NCI-H510A (cell line): ENCODE measurements around the gene MEMO1.
"Not testable (repeated sequence)": the region's sequence is repeated elsewhere in the genome, so short reads cannot be mapped to it uniquely, and the experiment has no call there.

Experiments used
- DNase-seq: peaks from one replicate; lab custom pipeline; 2025; lab: John Stamatoyannopoulos, UW

The MEMO1 gene

DNA sequence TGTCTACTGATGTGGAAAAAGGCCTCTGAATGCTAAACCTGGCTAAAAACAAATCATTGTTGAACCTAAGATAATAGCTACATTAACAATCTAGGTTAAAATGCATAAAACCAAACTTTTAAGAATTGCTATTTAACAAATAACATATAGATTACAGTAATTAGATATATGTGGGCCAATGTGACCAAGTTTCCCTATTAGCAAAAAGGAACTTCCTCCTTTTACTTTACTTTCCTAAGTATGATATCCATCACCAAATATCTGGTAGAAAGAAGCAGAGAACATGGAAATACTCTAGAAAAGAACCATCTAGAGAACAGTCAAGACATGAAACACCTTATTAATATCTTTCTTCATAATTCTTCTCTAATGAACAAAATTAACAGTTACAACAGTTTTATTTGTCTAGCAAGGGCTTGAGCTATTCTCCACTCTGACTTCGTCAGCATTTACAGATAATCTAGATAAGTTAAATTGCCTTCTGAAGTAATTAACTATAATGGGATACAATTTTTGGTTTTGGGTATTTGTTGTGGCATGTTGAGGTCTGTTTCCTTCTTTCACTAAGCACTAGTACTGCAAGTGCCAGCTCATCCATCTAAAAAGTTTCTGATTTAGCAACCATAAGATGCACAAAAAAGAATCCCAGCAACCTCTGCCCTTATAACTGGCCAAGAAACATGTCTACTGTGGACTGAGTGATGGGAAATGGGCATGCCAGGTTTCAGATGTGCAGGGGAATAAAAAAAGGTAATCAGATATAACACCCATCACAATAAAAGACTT is 53.3 kb downstream of the MEMO1 start:
- no peak for DNase-seq

DNA sequence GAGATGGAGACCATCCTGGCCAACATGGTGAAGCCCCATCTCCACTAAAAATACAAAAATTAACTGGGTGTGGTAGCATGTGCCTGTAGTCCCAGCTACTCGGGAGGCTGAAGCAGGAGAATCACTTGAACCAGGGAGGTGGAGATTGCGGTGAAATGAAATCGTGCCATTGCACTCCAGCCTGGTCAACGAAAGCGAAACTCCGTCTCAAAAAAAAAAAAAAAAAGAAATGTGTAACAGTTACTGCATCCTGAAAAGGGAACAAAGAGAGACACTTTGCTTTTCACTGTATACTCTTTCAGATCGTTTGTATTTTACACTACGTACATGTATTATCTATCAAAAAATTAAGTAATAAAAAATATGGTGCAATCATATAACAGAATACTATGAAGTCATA is 53.9 kb downstream of the MEMO1 start:
- not testable (repeated sequence) for DNase-seq

DNA sequence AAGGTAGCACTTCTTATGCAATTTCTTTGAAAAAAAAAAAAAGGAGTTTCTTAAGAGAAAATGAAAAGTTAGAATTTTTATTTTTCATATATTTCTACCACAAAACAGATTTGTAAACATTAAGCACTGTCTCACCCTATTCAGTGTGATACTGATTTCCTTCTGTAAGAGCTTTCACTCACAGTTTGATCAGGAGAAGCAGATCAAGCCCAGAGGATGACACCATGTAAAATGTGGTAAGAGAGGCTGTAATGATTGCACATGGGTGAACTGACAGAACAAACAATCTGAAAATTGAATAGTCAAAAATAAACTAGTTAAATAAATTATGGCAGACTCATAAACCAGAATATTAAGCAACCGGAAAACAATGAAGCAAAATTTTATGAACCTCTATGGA is 54.5 kb downstream of the MEMO1 start:
- DNase-seq: no peak

DNA sequence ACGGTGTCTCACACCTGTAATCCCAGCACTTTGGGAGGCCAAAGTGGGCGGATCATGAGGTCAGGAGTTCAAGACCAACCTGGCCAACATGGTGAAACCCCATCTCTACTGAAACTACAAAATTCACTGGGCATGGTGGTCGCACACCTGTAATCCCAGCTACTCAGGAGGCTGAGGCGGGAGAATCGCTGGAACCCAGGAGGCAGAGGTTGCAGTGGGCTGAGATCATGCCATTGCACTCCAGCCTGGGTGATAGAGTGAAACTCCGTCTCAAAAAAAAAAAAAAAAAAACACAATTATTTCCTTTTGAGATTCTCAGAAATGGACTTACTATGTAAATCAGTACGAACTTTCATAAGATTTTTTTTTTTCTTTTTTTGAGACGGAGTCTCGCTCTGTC is 57.7 kb downstream of the MEMO1 start:
- DNase-seq: not testable (repeated sequence)

DNA sequence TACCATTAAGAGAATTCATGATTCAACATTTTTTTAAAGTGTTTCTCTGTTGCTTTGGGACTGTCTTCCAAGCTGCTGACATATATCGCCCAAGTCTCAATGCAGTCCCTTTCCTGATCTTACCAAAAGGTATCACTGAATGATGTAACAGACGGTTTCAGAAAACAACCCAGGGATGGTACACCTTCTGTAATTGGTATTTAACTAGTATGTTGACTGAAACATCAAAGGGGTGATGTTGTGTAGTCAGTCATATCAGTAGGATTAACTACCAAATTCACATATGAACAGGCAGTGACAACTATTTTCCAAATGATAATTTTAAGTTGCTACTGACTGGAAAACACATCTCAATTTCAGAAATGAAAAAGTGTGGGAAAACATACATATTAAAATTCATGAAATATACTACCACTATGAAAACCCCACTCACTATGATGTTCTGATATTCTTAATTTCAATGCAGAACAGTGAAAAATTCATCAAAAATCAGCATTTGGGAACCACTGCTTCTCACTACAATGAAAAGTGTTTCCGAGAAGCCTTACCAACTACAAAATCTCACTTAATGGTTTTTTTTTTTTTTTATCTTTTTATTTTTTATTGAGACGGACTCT is 59.8 kb downstream of the MEMO1 start:
- no peak for DNase-seq

DNA sequence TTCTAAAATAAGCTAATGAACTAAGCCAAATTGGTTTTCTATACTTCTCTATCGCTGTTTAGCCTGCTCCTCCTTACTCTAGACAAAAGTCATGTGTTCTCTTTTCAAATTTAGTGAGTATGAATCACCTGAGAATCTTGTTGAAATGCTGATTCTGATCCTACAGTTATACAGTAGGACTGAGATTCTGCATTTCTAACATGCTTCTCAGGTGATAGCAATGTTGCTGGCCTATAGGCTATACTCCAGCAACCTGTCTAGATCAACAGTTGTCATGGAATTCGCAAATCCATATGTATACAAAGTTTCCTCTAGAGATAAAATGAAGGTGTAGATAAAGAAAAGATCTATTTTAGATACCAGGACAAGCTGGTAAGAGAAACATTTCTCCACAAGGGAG is 62.9 kb downstream of the MEMO1 start:
- no peak for DNase-seq

DNA sequence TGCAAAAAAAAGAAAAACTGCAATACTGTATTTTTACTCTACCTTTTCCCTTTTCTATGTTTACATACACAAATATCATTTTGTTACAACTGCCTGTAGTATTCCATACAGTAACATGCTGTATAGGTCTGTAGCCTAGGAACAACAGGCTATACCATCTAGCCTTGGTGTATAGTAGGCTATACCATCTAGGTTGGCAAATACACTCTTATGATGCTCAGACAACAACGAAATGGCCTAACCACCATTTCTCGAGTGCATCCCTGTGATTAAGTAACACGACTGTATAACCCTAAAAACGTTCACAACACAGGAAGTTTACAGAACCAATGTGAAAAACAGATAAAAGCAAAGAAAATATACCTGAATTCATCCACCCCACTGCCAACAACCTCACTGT is 64.0 kb downstream of the MEMO1 start:
- no peak for DNase-seq

DNA sequence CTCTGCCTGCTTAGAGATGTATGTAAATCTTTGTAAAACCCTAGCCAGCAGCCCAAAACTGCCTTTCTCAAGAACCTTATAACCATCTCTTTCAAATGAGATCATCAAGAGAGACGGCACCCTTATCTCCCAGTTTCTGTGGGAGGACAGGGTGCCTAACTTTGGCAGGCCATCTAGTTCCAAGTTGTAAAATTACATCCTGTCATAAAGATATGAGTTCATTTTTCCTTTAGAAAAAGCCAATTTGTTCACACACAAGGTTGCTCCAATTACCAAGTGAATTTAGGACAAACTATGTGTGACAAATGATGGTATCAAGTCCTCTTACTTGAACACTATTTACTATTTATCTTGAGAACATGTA is 65.3 kb downstream of the MEMO1 start:
- DNase-seq: no peak

DNA sequence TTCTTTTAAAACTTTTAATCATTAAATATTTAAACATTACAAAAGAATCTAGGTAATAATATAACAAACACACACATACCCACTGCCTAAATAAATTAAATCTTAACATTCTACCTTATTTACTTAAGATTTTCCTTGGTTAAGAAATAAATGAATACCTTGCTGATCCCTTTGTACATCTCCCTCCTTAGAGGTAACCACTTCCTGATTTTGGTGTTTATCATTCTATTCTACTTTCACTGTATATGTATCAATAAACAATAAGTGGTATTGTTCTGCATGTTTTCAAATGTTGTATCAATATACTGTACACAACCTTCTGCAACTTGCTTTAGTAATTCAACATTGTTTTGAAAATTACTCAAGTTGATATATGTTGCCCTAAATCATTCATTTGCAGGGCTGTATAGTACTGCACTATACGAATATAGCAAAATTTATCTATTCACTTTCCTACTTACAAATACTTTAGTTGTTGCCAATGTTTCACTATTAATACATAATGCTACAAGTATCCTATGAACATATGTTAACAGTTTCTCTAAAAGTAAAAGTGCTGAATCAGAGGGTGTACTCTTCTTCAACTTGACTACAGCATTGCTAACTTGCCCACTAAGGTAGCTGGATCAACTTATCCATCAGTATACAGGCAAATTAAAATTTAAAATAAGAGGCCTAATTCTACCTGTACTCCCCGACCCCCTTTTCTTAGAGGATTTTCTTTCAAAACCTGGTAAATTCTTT is 65.8 kb downstream of the MEMO1 start:
- DNase-seq: no peak

DNA sequence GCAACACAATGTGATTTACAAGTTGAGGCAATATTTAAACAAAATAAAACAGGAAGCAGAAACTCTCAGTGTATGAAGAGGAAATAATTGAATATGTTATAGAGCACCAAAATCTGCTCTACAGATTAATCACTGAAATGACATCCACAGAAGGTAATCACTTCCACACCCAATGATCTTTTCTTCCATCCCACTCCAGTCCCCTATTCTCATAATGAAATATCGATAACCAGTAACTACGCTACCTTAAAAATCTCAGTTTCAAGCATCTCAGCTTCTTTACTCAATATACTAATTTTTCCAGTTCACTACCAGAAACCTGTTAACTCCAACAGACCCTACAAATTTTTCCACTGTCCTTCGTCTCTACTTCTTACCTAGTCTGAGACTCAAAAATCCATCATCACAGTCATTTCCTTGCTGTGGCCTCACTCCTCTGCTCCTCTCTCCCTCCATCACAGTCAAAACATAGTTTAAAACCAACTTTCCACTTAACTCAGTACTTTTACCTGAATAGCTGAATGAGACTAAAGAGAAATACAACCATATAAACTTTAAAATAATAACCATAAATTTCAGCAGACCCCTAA is 67.1 kb downstream of the MEMO1 start:
- no peak for DNase-seq

DNA sequence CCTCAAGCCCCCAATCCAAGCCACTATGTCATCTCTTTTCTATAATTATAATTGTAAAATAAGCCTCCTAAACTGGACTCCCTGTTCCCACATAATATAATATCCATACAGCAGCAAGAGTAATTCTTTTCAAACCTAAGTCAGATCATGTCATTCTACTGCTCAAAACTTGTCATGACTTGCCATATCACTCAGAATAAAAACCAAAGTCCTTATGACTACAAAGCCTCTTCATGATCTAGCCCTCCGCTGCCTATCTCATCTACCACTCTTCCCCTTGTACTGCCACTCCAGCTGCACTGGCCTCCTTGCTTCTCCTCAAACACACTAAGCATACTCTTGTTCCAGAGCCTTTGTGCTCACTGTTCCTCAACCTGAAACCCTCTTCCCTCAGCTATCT is 69.9 kb downstream of the MEMO1 start:
- no peak for DNase-seq

DNA sequence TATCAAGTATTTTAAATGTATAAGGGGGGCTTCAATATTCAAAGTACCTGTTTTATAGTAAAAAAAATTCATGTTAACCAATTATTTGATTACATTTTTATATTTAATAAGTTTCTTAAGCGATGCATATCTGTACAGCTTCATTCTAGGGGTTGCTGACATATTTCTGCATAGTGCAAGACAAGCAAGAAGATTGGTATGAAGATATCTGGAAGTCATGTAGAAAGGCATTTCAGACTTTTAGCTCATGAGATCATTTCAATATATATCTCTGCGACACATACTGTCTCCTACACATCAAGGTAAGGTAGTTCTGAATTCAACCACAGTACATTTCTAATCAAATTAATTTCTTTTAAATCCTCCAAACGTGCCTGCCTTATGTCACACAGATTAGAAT is 73.1 kb downstream of the MEMO1 start:
- no peak for DNase-seq

DNA sequence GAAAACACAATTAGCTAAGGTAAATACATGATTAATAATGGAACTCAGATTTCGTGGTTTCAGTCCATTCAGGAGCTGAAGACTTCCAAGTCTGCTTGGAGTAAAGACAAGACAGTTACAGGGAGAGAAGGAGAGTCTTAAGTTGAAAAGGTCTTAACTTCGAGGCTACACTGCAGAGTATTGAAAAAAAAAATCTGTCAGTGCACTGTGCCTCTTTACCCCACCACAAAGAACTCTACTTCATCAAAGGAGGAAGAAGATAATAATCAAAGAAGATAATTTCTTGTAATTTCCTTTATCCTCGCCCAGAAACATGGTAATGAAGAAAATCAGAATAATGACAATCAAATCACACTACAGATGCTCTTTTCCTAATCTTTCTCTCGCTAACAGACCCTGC is 75.4 kb downstream of the MEMO1 start:
- DNase-seq: no peak

DNA sequence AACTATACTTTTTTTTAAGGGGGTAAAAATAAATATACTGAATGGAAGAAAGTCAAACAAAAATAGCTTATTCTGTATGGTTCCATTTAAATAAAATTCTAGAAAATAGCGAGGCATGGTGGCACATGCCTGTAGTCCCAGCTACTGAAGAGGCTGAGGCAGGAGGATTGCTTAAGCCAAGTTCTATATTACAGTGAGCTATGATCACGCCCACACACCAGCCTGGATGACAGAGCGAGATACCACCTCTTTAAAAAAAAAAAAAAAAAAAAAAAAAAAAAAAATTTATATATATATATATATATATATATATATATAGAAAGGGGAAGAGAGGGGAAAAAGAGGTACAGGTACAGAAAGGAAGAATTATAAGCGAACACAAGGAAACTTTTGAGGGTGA is 77.7 kb downstream of the MEMO1 start:
- DNase-seq: no peak

DNA sequence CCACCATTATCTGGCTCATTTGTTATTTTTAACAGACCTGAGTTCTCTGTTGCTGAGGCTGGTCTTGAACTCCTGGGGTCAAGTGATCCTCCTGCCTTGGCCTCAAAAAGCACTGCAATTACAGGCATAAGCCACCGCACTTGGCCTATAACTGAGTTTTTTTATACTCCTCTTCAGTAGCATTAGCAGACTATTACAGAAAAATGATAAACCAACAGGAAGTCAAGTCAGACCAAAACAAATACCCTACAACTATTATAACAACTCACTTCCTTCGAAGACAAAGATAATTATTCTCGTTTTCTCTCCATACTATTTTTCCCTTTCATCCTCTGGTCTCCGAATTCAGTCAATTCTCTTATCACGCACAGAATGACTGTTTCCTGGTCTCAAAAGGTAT is 78.2 kb downstream of the MEMO1 start:
- DNase-seq: no peak

DNA sequence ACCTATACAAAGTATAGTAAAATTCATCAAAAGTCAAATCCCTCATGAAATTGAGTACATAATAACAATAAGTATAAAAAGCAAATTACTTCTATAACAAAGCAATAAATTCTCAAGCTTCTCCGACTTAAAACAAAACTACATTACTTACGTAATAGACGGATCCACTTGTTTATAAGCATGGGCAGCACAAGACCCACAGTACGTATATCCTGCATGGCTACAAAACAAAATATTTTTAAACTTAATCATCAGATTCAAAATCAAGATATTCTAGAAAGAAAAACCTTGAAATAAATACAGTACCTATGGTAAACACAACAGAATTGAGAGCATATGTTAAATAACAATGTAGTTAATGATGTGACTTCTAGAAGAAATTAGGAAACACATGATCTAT is 78.9 kb downstream of the MEMO1 start:
- no peak for DNase-seq

DNA sequence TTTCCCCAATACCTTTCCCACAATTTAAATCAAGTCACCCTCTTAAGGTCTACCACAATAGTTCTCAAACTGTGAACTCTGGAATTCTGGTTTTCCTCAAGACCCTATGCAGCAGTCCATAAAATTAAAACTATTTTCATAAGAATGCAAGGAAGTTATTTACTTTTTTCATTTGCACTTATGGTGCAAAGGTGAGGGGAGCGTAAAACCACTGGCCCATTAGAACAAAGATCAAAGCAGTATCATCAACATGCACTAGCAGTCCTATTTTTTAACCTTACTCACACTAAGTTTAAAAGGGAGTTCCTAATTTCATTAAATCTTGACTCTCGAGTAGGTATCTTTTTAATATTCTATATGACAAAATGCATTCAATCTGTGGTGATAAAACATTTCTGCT is 85.3 kb downstream of the MEMO1 start:
- DNase-seq: no peak

DNA sequence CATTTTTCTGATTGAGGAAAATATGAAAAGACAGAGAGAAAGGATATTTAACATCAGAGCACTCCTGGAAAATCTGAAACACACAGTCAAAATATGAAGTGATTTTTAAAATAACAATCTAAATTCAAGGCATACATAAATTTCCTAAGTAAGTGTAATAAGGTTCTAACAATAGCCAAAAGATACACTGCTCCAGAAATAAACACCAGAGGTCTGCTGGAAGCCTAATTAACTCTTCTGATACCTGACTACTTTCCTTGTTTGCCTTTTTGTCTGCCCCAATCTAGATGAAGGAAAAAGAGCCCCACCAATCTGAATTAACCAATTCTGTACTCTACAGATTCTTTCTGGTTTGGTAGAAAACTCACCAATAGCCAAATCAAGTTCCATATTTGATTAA is 87.1 kb downstream of the MEMO1 start:
- DNase-seq: no peak

DNA sequence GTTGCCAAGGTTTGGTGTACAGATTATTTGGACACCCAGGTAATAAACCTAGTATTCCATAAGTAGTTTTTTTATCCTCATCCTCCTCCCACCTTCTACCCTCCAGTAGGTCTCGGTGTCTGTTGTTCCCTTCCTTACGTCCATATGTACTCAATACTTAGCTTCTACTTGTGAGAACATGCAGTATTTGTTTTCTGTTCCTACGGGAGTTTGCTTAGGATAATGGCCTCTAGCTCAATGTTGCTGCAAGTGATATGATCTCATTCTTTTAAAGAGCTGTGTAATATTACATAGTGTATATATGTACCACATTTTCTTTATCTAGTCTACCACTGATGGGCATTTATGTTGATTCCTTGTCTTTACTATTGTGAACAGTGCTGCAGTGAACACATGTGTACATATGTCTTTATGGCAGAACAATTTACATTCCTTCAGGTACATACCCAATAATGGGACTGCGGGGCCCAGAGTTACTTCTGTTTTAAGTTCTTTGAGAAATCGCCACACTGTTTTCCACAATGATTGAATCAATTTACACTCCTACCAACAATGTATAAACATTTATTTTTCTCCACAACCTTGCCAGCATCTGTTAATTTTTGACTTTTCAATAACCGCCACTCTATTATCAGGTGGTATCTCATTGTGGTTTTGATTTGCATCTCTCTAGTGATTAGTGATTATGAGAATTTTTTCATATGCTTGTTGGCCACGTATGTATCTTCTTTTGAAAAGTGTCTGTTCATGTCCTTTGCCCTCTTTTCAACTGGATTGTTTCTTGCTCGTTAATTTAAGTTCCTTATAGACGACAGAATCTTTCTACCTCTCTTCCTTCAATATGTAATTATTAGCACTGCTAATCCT is 88.0 kb downstream of the MEMO1 start:
- DNase-seq: no peak

DNA sequence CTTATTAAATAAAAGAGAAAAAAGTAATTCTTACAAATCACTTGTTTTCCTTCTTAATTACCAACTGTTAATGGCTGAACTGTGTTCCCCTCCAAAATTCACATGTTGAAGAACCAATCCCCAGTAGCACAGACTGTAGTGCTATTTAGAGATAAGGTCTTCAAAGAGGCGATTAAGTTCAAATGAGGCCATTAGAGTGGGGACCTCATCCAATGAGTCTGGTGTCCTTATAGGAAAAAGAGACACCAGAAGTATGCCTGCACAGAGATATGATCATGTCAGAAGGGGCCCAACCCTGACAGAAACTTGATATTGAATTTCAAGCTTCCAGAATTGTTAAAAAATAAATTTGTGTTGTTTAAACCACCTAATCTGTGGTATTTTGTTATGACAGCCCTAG is 89.8 kb downstream of the MEMO1 start:
- DNase-seq: no peak

DNA sequence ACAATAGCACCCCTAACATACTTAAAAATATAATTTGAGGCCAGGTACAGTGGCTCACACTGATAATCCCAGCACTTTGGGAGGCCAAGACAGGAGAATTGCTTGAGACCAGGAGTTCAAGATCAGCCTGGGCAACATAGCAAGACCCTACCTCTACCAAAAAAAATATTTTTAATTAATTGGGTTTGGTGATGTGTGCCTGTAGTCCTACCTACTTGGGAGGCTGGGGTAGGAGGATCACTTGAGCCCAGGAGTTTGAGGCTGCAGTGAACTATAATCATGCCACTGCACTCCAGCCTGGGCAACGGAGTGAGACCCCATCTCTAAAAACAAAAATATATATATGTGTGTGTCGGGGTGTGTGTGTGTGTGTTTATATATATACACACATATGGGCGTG is 91.3 kb downstream of the MEMO1 start:
- DNase-seq: no peak

DNA sequence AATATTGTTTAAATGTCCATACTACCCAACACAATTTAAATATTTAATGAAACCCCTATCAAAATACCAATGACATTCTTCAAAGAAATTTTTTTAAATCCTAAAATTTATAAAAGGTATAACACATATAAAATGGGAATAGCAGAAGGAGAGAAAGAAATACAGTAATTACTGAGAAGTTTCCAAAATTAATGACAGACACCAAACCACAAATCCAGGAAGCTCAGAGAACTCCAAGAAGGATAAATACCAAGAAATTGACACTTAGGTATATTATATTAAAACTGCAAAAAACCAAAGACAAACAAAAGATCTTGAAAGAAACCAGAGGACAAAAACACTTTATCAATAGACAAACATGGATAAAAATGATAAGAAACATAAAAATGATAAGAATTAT is 101.1 kb downstream of the MEMO1 start:
- DNase-seq: no peak
